Fibroblast of mammary gland (primary cell): ENCODE results near the gene RNASE7.

Source experiments
- DNase-seq: peaks from one replicate; pipeline ENCODE4 v3.0.0-alpha.2; 2010; ENCODE audit warnings: low read depth
- H3K4me3 ChIP-seq: 2 replicates; pipeline ENCODE4 v1.5.1; 2011; ENCODE audit warnings: low read depth, mild to moderate bottlenecking, low read length, moderate library complexity; ENCODE audit not compliant: control insufficient read depth
- TF ChIP-seq, protein P1 (sequence below): conservative IDR thresholded peaks from 2 replicates; pipeline ENCODE4 v1.5.1; 2011; ENCODE audit warnings: low read depth, low read length, inconsistent platforms; ENCODE audit not compliant: control insufficient read depth, insufficient read depth

Gene RNASE7

DNA sequence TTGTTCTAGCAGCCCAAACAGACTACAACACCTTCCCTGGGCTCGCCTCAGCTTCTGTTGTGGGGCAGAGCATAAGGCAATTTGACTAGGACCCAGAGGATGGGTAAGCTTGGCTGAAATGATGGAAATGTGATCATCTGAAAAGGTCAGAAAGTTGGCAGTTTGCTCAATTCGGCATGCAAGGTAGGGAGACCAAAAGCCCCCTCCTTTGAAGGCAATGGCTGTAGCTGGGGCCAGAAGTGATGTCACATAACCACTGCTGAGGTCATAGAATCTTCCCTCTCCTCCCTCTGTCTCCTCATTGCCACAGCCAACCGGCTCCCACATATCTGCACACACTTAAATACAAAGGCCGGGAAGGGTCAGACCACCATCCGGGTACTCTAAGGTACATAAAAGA lies 12.2 kb upstream of the RNASE7 start, which contains the start of gene TPPP2:
Gene TPPP2 (plus strand): TSS at position 301 of the 400 bp plus-strand sequence. CDS start 365 bp downstream, outside the sequence.
- no peak for DNase-seq
- TF ChIP-seq, protein P1, sequence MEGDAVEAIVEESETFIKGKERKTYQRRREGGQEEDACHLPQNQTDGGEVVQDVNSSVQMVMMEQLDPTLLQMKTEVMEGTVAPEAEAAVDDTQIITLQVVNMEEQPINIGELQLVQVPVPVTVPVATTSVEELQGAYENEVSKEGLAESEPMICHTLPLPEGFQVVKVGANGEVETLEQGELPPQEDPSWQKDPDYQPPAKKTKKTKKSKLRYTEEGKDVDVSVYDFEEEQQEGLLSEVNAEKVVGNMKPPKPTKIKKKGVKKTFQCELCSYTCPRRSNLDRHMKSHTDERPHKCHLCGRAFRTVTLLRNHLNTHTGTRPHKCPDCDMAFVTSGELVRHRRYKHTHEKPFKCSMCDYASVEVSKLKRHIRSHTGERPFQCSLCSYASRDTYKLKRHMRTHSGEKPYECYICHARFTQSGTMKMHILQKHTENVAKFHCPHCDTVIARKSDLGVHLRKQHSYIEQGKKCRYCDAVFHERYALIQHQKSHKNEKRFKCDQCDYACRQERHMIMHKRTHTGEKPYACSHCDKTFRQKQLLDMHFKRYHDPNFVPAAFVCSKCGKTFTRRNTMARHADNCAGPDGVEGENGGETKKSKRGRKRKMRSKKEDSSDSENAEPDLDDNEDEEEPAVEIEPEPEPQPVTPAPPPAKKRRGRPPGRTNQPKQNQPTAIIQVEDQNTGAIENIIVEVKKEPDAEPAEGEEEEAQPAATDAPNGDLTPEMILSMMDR = no peak
- H3K4me3 ChIP-seq = no peak within 1 kb of the TSS

DNA sequence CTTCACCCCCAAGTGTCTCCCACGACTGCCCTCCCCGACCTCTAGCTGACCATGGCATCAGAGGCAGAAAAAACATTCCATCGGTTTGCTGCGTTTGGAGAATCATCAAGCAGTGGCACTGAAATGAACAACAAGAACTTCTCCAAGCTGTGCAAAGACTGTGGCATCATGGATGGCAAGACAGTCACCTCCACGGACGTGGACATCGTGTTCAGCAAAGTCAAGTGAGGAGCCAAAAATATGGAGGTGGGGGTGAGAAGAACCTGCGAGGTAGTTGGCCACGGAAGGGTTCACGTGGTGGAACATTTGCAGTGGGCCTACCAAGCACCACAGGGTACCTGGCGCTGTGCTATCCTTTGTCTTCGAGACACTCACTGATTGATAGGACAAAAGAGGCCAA lies 11.6 kb upstream of the RNASE7 start:
- TF ChIP-seq, protein P1 = no peak
- no peak for DNase-seq
- no peak overlapping the region for H3K4me3 ChIP-seq

DNA sequence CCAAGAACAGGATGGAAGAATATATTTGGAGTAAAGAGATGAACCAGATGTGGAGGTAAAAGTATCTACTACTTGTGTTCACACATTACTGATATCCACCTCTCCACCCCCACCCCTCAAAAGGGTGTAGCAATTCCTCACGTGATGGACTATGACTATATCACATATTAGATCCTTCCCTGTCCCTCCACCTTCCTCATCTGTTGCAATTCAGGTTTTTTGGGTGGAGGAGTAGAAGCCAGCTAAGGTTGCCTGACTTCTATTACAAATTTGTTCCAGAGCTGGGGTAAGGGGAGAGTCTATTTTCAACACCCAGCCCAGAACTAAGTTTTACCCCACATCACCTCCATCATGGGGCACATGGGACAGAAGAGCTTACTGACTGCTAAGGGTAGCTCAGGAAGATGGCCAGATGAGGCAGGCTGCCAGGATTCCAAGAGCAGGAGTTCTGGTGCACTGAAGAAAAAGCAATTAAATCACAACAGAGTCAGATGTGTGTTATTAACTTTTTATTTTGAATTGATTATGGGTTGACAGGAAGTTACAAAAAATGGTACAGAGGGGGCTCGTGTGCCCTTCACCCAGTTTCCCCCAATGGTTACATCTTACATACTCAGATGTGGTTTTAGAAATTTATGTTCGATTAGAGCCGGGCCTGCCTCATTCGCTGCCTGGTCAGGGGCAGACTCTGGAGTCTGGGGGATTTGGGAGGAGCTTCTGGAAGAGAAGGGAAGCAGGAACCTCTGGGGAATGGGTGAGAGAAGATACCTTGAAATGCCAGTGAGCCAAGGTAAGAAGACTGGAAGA lies 9.6 kb upstream of the RNASE7 start:
- TF ChIP-seq, protein P1 = no peak
- DNase-seq = no peak
- H3K4me3 ChIP-seq = no peak overlapping the region

DNA sequence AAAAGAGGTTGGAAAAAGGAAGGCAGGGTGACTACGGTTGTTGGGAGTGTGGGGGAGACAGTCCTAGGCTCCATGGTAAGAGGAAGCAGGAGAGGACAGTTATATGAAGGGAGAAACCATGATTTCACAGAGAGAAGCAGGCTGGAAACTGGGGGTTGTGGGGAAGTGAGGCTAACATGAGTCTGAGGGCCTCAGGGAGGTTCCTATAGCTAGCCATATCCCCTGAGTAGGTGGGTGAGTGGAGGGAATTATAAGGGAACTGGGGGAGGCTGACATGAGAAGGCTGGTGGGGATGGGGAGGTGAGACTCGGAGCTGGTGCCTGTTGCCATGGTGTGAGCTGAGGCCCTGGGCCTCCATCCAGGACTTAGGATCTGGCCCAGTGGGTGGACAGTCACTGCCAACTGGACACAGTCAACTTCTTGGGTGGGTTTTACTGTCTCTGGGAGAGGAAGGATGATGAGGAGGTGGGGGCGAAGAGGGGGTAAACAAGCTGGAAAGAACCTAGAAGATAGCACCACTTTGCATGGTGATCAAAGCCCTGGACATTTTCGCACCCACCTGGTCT lies 8.9 kb upstream of the RNASE7 start:
- TF ChIP-seq, protein P1 = no peak
- no peak overlapping the region for H3K4me3 ChIP-seq
- DNase-seq = no peak

DNA sequence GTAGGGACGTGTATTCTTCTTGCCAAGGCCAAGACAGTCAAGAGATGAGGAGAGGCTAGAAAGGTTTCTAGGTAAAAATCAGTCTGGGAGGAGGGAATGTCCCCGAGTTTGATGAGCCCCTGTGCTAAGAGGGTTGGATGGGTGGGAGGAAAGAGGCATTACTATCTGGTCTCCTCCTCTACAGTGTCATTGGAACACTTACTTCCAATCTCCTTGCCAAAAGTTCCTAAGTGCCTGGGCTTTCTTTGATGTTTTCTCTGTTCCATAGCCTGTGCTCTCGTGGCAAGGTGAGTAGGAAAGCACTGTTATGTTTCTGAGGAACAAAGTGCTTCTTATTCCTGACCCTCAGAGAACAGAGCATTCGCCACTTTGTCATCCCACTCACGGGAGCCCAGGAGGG lies 7.5 kb upstream of the RNASE7 start, which contains the start of gene RNASE13:
Gene RNASE13 (minus strand): TSS at position 101 of the 400 bp plus-strand sequence. CDS start 519 bp downstream, outside the sequence.
- DNase-seq = no peak
- TF ChIP-seq, protein P1 = no peak
- no peak within 1 kb of the TSS for H3K4me3 ChIP-seq

DNA sequence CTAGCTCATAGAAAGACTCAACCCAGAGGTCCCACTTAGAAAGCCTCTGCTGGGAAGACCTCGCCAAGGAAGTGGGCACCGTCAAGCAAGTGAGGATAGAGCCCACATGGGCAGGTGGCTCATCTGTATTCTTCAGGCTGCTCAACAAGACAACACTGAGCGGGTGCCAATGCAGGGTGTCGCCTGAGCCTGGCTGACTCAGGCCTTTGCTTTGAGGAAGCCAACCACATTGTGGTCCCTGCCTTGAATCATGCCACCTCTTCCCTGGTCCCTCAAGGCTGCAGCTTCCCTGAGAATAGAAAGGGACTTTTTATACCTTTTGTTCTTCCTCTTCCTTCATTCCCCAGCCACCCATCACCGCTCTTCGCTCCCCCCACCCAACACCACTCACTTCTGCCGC lies 5.4 kb upstream of the RNASE7 start:
- TF ChIP-seq, protein P1 = no peak
- no peak overlapping the region for H3K4me3 ChIP-seq
- DNase-seq = no peak
